Body of pancreas (tissue), 4 donors: ENCODE measurements around the gene PTH.

ENCODE experiments used
- POLR2A ChIP-seq, 3 donors: fragments of 450-650 bp; IDR thresholded peaks; one replicate each; pipeline ENCODE4 v1.6.1; 2016; ENCODE audit warnings: antibody characterized with exemption in 3 of 3, mild to moderate bottlenecking in 2 of 3
- TF ChIP-seq, protein P1 (sequence below), 7 experiments: fragments of 450-650 bp in 4 of 7; fragments of 200-600 bp in 3 of 7; sonication (generic) in 3 of 7; IDR thresholded peaks; one replicate each; pipeline ENCODE4 v1.5.1; 2016 to 2019; ENCODE audit warnings: antibody characterized with exemption in 7 of 7

DNA sequence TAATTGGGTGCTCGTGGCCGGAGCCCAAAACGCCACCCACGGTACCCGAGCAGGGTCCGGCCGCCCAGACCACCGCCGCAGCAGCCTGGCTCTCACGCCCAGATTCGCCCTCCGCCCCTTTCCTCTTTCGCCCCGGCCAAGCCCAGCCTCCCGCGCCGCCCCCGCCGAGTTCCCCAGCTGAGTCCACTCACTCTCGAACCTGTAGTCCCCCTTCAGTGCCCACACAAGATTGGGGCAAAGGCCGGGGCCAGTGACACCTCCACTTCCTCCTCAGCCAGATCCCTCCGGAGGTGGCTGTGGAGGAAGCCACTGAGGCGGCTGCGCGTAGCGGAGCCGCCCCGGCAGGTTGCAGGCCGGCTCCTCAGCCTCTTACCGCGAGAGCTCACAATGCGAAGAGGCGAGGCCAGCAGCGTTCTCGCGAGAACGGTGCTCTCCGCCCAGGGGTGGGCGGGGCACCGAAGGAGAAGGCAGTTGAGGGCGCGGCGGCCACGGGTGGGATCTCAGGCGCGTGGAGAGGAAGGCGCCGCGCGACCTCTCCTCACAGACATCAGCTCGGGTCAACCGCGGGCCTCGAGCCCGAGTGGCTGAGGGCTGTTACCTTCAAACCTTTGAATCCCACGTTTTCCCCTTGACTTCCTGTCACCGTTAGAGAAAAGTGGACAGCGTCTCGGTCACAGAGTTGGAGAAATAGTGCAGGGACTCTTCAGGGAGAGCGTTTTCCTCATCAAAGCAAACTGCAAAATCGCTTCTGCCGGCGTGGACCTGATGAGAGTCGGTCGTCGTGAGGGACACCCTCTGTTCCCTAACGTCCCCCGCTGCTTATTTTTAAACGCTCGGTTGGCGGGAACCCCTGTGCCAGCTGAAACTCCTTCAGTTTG, 32.7 kb downstream of the PTH start, which contains the start of gene BTBD10:
- TF ChIP-seq, protein P1, sequence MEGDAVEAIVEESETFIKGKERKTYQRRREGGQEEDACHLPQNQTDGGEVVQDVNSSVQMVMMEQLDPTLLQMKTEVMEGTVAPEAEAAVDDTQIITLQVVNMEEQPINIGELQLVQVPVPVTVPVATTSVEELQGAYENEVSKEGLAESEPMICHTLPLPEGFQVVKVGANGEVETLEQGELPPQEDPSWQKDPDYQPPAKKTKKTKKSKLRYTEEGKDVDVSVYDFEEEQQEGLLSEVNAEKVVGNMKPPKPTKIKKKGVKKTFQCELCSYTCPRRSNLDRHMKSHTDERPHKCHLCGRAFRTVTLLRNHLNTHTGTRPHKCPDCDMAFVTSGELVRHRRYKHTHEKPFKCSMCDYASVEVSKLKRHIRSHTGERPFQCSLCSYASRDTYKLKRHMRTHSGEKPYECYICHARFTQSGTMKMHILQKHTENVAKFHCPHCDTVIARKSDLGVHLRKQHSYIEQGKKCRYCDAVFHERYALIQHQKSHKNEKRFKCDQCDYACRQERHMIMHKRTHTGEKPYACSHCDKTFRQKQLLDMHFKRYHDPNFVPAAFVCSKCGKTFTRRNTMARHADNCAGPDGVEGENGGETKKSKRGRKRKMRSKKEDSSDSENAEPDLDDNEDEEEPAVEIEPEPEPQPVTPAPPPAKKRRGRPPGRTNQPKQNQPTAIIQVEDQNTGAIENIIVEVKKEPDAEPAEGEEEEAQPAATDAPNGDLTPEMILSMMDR (IDR thresholded peaks at IDR 0.05), result peak in 1 of 7 experiments; percentile 15
- TF ChIP-seq POLR2A (IDR thresholded peaks at IDR 0.05), result peak; percentile 72 to 93 (median 91)
